Stimulated activated CD8-positive, alpha-beta memory T cell treated with anti-CD3 and anti-CD28 coated beads, Interleukin-7, amount 100 ng/mL, for 1 hour (primary cell): Measurements from ENCODE around the gene CNTNAP2.
"Not testable (repeated sequence)": the region's sequence is repeated elsewhere in the genome, so short reads cannot be mapped to it uniquely, and the experiment has no call there.

Source experiments
- DNase-seq, 2 donors: peaks; one replicate each; pipeline ENCODE4 v3.0.0-alpha.2; 2020; ENCODE audit warnings: low read depth in 2 of 2

The CNTNAP2 gene

GRCh38 chr7:148391591-148391990 is 2275.0 kb downstream of the CNTNAP2 start:
- no peak for DNase-seq

- no peak for DNase-seq
These were observed 2278.0 kb downstream of the CNTNAP2 start for GRCh38 chr7:148394582-148394981.

GRCh38 chr7:148395352-148395811 is 2278.8 kb downstream of the CNTNAP2 start:
- no peak for DNase-seq

GRCh38 chr7:148395990-148396716 is 2279.6 kb downstream of the CNTNAP2 start:
- DNase-seq, result no peak

- DNase-seq, result no peak
These were observed 2280.5 kb downstream of the CNTNAP2 start for GRCh38 chr7:148397056-148397455.

GRCh38 chr7:148397551-148397950 is 2280.9 kb downstream of the CNTNAP2 start:
- no peak for DNase-seq

- no peak for DNase-seq
These were observed 2281.4 kb downstream of the CNTNAP2 start for GRCh38 chr7:148397985-148398384.

GRCh38 chr7:148398844-148399365 is 2282.3 kb downstream of the CNTNAP2 start:
- no peak for DNase-seq

- no peak for DNase-seq
These were observed 2283.5 kb downstream of the CNTNAP2 start for GRCh38 chr7:148400101-148400500.

GRCh38 chr7:148402159-148402558 is 2285.6 kb downstream of the CNTNAP2 start:
- DNase-seq, result no peak

- DNase-seq, result no peak
These were observed 2286.9 kb downstream of the CNTNAP2 start for GRCh38 chr7:148403466-148403993.

- DNase-seq, result no peak
These were observed 2291.7 kb downstream of the CNTNAP2 start for GRCh38 chr7:148408307-148408706.

- DNase-seq, result no peak
These were observed 2294.3 kb downstream of the CNTNAP2 start for GRCh38 chr7:148410905-148411304.

GRCh38 chr7:148412691-148413090 is 2296.1 kb downstream of the CNTNAP2 start:
- DNase-seq, result no peak

GRCh38 chr7:148419856-148420832 is 2303.5 kb downstream of the CNTNAP2 start:
- DNase-seq, result no peak

- no peak for DNase-seq
These were observed 2305.4 kb downstream of the CNTNAP2 start for GRCh38 chr7:148422030-148422429.

- not testable (repeated sequence) for DNase-seq
These were observed 2309.8 kb downstream of the CNTNAP2 start for GRCh38 chr7:148426393-148426792.

- not testable (repeated sequence) for DNase-seq
These were observed 2314.1 kb downstream of the CNTNAP2 start for GRCh38 chr7:148430690-148431089.

- DNase-seq, result no peak
These were observed 2317.1 kb downstream of the CNTNAP2 start for GRCh38 chr7:148433521-148434180.

GRCh38 chr7:148434181-148434757 is 2317.7 kb downstream of the CNTNAP2 start:
- no peak for DNase-seq

- no peak for DNase-seq
These were observed 2318.3 kb downstream of the CNTNAP2 start for GRCh38 chr7:148434887-148435286.
